Uterus (tissue), 2 donors: ENCODE data around the gene PTPRG.

Experiments
- POLR2A ChIP-seq, 2 donors: fragments of 450-650 bp; IDR thresholded peaks; one replicate each; pipeline ENCODE4 v1.6.1; 2016; ENCODE audit warnings: antibody characterized with exemption in 2 of 2, mild to moderate bottlenecking in 1 of 2, moderate library complexity in 1 of 2
- TF ChIP-seq, protein P1 (sequence below), 4 experiments: fragments of 200-600 bp in 2 of 4; fragments of 450-650 bp in 2 of 4; sonication (generic) in 2 of 4; IDR thresholded peaks; one replicate each; pipeline ENCODE4 v1.5.1; 2016 to 2019; ENCODE audit warnings: antibody characterized with exemption in 4 of 4, mild to moderate bottlenecking in 2 of 4, moderate library complexity in 1 of 4

DNA sequence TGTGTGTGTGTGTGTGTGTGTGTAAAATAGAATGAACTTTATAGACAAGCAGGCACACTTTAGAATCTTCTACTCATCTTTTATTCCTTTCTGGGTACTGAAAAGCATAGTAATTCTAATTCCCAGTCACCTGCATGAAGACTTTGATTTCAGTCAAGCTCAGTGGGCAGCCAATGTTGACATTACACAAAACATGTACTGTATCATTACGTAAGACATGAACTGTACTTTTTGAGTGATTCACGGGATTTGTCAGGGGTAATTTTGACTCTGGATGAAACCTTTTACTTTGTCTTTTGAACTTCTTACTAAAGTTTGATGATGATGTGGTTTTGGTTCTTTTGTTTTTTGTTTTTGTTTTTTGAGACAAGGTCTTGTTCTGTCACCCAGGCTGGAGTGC lies 38.8 kb downstream of the PTPRG start:
- TF ChIP-seq, protein P1, sequence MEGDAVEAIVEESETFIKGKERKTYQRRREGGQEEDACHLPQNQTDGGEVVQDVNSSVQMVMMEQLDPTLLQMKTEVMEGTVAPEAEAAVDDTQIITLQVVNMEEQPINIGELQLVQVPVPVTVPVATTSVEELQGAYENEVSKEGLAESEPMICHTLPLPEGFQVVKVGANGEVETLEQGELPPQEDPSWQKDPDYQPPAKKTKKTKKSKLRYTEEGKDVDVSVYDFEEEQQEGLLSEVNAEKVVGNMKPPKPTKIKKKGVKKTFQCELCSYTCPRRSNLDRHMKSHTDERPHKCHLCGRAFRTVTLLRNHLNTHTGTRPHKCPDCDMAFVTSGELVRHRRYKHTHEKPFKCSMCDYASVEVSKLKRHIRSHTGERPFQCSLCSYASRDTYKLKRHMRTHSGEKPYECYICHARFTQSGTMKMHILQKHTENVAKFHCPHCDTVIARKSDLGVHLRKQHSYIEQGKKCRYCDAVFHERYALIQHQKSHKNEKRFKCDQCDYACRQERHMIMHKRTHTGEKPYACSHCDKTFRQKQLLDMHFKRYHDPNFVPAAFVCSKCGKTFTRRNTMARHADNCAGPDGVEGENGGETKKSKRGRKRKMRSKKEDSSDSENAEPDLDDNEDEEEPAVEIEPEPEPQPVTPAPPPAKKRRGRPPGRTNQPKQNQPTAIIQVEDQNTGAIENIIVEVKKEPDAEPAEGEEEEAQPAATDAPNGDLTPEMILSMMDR (IDR thresholded peaks at IDR 0.05) = no peak
- no peak for TF ChIP-seq POLR2A (IDR thresholded peaks at IDR 0.05)
